GM12878 (cell line): ENCODE data around the gene MYLK4. TPM values are rescaled to one million over a fixed set of nuclear protein-coding genes. Genes with fewer than 3 reads are reported as not detected.

Experiments
- ATAC-seq: fragments of 200-7000 bp; cut with Tn5 transposase; 3 replicates; pipeline ENCODE4 v1.9.1; 2020; ENCODE audit warnings: mild to moderate bottlenecking, moderate library complexity
- BruUV-seq: library from RNA; stranded (reverse); fragments of 400-500 nt; replicated peaks from 2 replicates; lab custom pipeline; 2021; lab: Mats Ljungman, UMichigan
- CTCF ChIA-PET: fragments of 300-600 bp; sonication (Branson Sonifier 250); formaldehyde crosslinking; extraction: SDS; loops from one replicate; lab custom pipeline; 2021; ENCODE audit warnings: inconsistent platforms; lab: Yijun Ruan, JAX
- POLR2A ChIA-PET: fragments of 350-600 bp; formaldehyde crosslinking; extraction: SDS; loops from one replicate; lab custom pipeline; 2021; ENCODE audit warnings: inconsistent platforms; lab: Charles Lee
- RAD21 ChIA-PET: fragments of 300-600 bp; sonication (Branson Sonifier 250); formaldehyde crosslinking; loops from one replicate; lab custom pipeline; 2023; ENCODE audit warnings: antibody characterized with exemption; ENCODE audit not compliant: unreplicated experiment; lab: Charles Lee
- SMC1A ChIA-PET: fragments of 300-600 bp; sonication (Branson Sonifier 250); formaldehyde crosslinking; loops from one replicate; lab custom pipeline; 2023; ENCODE audit not compliant: unreplicated experiment, uncharacterized antibody; lab: Charles Lee
- DNase-seq: peaks from one replicate; pipeline ENCODE4 v3.0.0-alpha.2; 2011; ENCODE audit warnings: low read depth, low spot score
- FAIRE-seq: peaks from 3 replicates; lab custom pipeline; 2011; peaks lifted over from hg19 to GRCh38; lab: Jason Lieb, UNC
- H2AFZ ChIP-seq: 2 replicates; pipeline ENCODE4 v1.6.0; 2011; ENCODE audit warnings: low read depth, low read length, control low read depth; ENCODE audit not compliant: control insufficient read depth
- H3K27ac ChIP-seq: 2 replicates; pipeline ENCODE4 v1.5.1; 2011; ENCODE audit warnings: control low read depth; ENCODE audit not compliant: control insufficient read depth, insufficient read depth
- H3K27me3 ChIP-seq, 2 experiments: replicated peaks in 1 of 2; 2 replicates each; pipeline versions ENCODE4 v1.6.0 to v1.6.1; 2011; ENCODE audit warnings: low read length in 1 of 2; ENCODE audit not compliant: control insufficient read depth in 2 of 2, insufficient read depth in 2 of 2
- H3K36me3 ChIP-seq, 2 experiments: 2 replicates each; pipeline ENCODE4 v1.5.1; 2011; ENCODE audit warnings: low read length in 1 of 2; ENCODE audit not compliant: control insufficient read depth in 2 of 2, insufficient read depth in 2 of 2
- H3K4me1 ChIP-seq: 2 replicates; pipeline ENCODE4 v1.6.1; 2011; ENCODE audit warnings: mild to moderate bottlenecking, low read length, moderate library complexity, mixed read lengths; ENCODE audit not compliant: control insufficient read depth, insufficient read depth
- H3K4me2 ChIP-seq: 2 replicates; pipeline ENCODE4 v1.6.0; 2011; ENCODE audit warnings: control low read depth; ENCODE audit not compliant: control insufficient read depth, insufficient read depth
- H3K4me3 ChIP-seq: fragments of 200-600 bp; sonication (generic); 2 replicates; pipeline ENCODE4 v1.5.1; 2016
- H3K79me2 ChIP-seq: 2 replicates; pipeline ENCODE4 v1.6.0; 2011; ENCODE audit warnings: low read length; ENCODE audit not compliant: control insufficient read depth, insufficient read depth
- H3K9ac ChIP-seq: 2 replicates; pipeline ENCODE4 v1.8.0; 2011; ENCODE audit warnings: low read length, control low read depth, mixed read lengths; ENCODE audit not compliant: control insufficient read depth, insufficient read depth
- H3K9me3 ChIP-seq: replicated peaks from 3 replicates; pipeline ENCODE4 v1.5.1; 2011; ENCODE audit warnings: mild to moderate bottlenecking, low read length; ENCODE audit not compliant: control insufficient read depth, insufficient read depth
- H4K20me1 ChIP-seq: 2 replicates; pipeline ENCODE4 v1.6.0; 2011; ENCODE audit not compliant: control insufficient read depth, insufficient read depth
- ATF2 ChIP-seq: IDR thresholded peaks from 2 replicates; pipeline ENCODE4 v1.6.1; 2012; ENCODE audit warnings: low read length, inconsistent platforms
- BACH1 ChIP-seq: fragments of 450-650 bp; IDR thresholded peaks from 2 replicates; pipeline ENCODE4 v1.6.1; 2017; ENCODE audit warnings: mild to moderate bottlenecking, borderline replicate concordance
- DPF2 ChIP-seq: fragments of 450-650 bp; IDR thresholded peaks from 2 replicates; pipeline ENCODE4 v1.6.1; 2017; ENCODE audit warnings: mild to moderate bottlenecking
- E4F1 ChIP-seq: fragments of 450-650 bp; IDR thresholded peaks from 2 replicates; pipeline ENCODE4 v1.6.1; 2018; ENCODE audit warnings: borderline replicate concordance, mild to moderate bottlenecking; ENCODE audit not compliant: partially characterized antibody
- ETV6 ChIP-seq, 2 experiments: fragments of 450-650 bp in 1 of 2; IDR thresholded peaks in 1 of 2; conservative IDR thresholded peaks in 1 of 2; 2 replicates each; pipeline ENCODE4 v1.6.1; 2014; ENCODE audit warnings: antibody characterized with exemption in 1 of 2, borderline replicate concordance in 1 of 2, low read depth in 1 of 2, mild to moderate bottlenecking in 1 of 2, moderate library complexity in 1 of 2
- IRF4 ChIP-seq: IDR thresholded peaks from 2 replicates; pipeline ENCODE4 v1.6.1; 2011; ENCODE audit warnings: low read depth, low read length
- MXI1 ChIP-seq: fragments of 150-350 bp; IDR thresholded peaks from 2 replicates; pipeline ENCODE4 v1.6.1; 2011; ENCODE audit warnings: low read depth, mild to moderate bottlenecking, inconsistent platforms, low read length, improper control_type of control experiment
- NRF1 ChIP-seq: conservative IDR thresholded peaks from 2 replicates; pipeline ENCODE4 v1.6.1; 2011; ENCODE audit warnings: mild to moderate bottlenecking, low read depth, low read length, improper control_type of control experiment
- SMAD1 ChIP-seq: fragments of 450-650 bp; IDR thresholded peaks from 2 replicates; pipeline ENCODE4 v1.6.1; 2018; ENCODE audit warnings: mild to moderate bottlenecking, low read depth; ENCODE audit not compliant: partially characterized antibody
- TCF3 ChIP-seq: IDR thresholded peaks from 2 replicates; pipeline ENCODE4 v1.6.1; 2012; ENCODE audit warnings: low read depth, mild to moderate bottlenecking, low read length, borderline replicate concordance; ENCODE audit not compliant: insufficient read depth
- YY1 ChIP-seq: IDR thresholded peaks from 2 replicates; pipeline ENCODE4 v1.6.1; 2011; ENCODE audit warnings: low read depth, mild to moderate bottlenecking, low read length
- ZBTB33 ChIP-seq: fragments of 450-650 bp; IDR thresholded peaks from 2 replicates; pipeline ENCODE4 v1.6.1; 2017; ENCODE audit warnings: mild to moderate bottlenecking
- WGBS: methylation state at CpG from one replicate; pipeline ENCODE4 v1.1.6; 2016; ENCODE audit warnings: low lambda C conversion rate; ENCODE audit not compliant: insufficient replicate concordance, insufficient coverage; ENCODE audit errors: missing lambda C conversion rate; 5-methylcytosine and 5-hydroxymethylcytosine counted together
- in situ Hi-C: fragments of 300-500 bp; cut with MboI; formaldehyde crosslinking; loops from 9 replicates; pipeline ENCODE4 v1.14.3; 2018; ENCODE audit warnings: mixed read lengths
- intact Hi-C: fragments of 100-400 bp; cut with micrococcal nuclease; formaldehyde crosslinking; loops from one replicate; pipeline ENCODE4 v1.14.2; 2022; ENCODE audit not compliant: unreplicated experiment
- polyA plus RNA-seq, 11 experiments: library from polyadenylated mRNA; depleted of rRNA in 4 of 11; unstranded in 6 of 11; stranded (reverse) in 5 of 11; fragments of >200 nt; fragmentation: Nextera tagmentation in 4 of 11; fragmentation: Illumina TruSeq in 1 of 11; extraction: Ambion mirVana in 4 of 11; extraction: Trizol in 1 of 11; gene quantifications; 1 replicate in 1 of 11; 2 replicates in 10 of 11; pipeline versions ENCODE4 v1.2.1 to v1.2.3, GENCODE V29; 2011 to 2016; ENCODE audit warnings: inconsistent platforms in 2 of 11, missing spikeins in 2 of 11, low read depth in 1 of 11
- total RNA-seq, 4 experiments: library from RNA; depleted of rRNA in 3 of 4; stranded (reverse); fragments of >200 nt in 3 of 4; fragmentation: Illumina TruSeq in 1 of 4; extraction: Trizol in 1 of 4; gene quantifications; 2 replicates each; pipeline versions ENCODE4 v1.2.1 to v1.2.3, GENCODE V29; 2013 to 2021
- TF ChIP-seq, protein P1 (sequence below): IDR thresholded peaks from 2 replicates; pipeline ENCODE4 v1.6.1; 2011; ENCODE audit warnings: borderline replicate concordance, low read depth, mild to moderate bottlenecking, moderate library complexity, low read length; ENCODE audit not compliant: insufficient read depth, poor library complexity, severe bottlenecking

Gene MYLK4
- total and polyA plus RNA-seq, 10 of the 15 experiments (the other 5 are each of a cell fraction or from before 2014, with no cell fraction given), result under 0.01 to 0.09 (median 0.05) TPM; not detected in 1

DNA sequence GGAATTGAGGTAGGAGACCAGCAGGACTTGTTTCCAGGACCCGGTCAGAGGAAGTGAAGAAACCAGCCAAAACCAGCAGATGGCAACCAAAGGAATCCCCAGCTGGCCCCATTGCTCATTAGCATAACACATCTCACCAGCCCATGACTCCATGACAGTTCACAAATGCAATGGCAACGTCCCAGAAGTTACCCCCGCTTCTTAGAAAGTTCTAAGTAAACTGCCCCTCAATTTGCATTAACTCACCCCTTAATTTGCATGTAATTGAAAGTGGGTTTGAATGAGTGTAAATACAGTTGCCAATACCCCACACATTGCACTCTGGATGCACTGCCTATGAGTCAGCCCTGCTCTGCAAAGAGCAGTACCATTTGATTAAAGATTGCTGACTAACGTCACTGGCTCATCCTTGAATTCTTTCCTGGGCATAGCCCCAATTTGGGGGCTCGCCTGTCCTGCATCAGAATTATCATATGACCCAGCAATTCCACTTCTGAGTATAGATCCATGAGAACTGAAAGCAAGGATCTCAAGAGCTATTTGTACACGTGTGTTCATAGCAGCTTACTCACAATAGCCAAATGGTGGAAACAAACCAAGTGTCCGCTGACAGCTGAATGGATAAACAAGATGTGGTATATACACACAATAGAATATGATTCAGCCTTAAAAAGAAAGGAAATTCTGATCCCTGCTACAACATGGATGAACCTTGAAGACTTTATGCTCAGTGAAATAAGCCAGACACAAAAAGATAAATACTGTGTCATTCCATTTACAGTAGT is 36.4 kb downstream of the MYLK4 start:
- Histone ChIP-seq H3K79me2 (no peaks in the 10 kb centered on the region), H3K4me1 (no peaks in the 10 kb centered on the region), H3K27me3 (no peaks in the 10 kb centered on the region), H3K4me3 (no peak overlapping the region), H2AFZ (no peak overlapping the region), H3K36me3 (no peaks in the 10 kb centered on the region), H3K9me3 (peaks cover 4% of the 10 kb centered on the region), H3K4me2 (no peak overlapping the region), H3K27ac (no peak overlapping the region), H3K9ac (no peak overlapping the region), H4K20me1 (no peaks in the 10 kb centered on the region)
- intact Hi-C loops, result no loop called here
- in situ Hi-C loops, result no loop called here
- no peak for FAIRE-seq
- CTCF ChIA-PET, result interaction anchor here (1.0 kb wide), 1 partner anchor 37 kb away, joined by 3 read pairs; the partner anchor contains the start of gene MYLK4
- RAD21 ChIA-PET, result no interaction called here
- no peak for DNase-seq
- POLR2A ChIA-PET, result no interaction called here
- WGBS, result 27% methylated on average over 7 of the region's 7 CpGs
- no TSS peak for BruUV-seq
- SMC1A ChIA-PET, result no interaction called here
- no peak for ATAC-seq
- TF ChIP-seq E4F1 (no peak), ZBTB33 (no peak), IRF4 (no peak), ATF2 (no peak), SMAD1 (no peak), ETV6 (conservative IDR thresholded peaks at IDR 0.05 in 1 of 2, IDR thresholded peaks at IDR 0.05 in 1 of 2; ENCODE audit: borderline replicate concordance in 1 of 2, low read depth in 1 of 2) (no peak), TCF3 (no peak), MXI1 (no peak), DPF2 (no peak), YY1 (no peak), NRF1 (no peak), BACH1 (no peak)
- TF ChIP-seq, protein P1, sequence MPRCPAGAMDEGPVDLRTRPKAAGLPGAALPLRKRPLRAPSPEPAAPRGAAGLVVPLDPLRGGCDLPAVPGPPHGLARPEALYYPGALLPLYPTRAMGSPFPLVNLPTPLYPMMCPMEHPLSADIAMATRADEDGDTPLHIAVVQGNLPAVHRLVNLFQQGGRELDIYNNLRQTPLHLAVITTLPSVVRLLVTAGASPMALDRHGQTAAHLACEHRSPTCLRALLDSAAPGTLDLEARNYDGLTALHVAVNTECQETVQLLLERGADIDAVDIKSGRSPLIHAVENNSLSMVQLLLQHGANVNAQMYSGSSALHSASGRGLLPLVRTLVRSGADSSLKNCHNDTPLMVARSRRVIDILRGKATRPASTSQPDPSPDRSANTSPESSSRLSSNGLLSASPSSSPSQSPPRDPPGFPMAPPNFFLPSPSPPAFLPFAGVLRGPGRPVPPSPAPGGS, result no peak
